Measurements from ENCODE around the gene TMEM86B.

Gene TMEM86B

GRCh38 chr19:55228403-55229031 is at the start of gene TMEM86B:
TSS of gene TMEM86B (minus strand) at chr19:55228763. CDS start at chr19:55228741, 22 bp downstream.
- no peak for DNase-seq

- DNase-seq: no peak
Observed at GRCh38 chr19:55277494-55277893, 48.9 kb upstream of the TMEM86B start.

- peak; percentile 33 to 51 for DNase-seq
Observed at GRCh38 chr19:55276720-55277430, 48.3 kb upstream of the TMEM86B start.

- peak in 1 of 2 donors; percentile 48 for DNase-seq
Observed at GRCh38 chr19:55275851-55276719, 47.5 kb upstream of the TMEM86B start.

GRCh38 chr19:55273978-55274707 is 45.6 kb upstream of the TMEM86B start:
- DNase-seq: no peak

GRCh38 chr19:55272142-55272541 is 43.6 kb upstream of the TMEM86B start:
- no peak for DNase-seq

GRCh38 chr19:55270172-55270942 is 41.8 kb upstream of the TMEM86B start:
- DNase-seq: no peak

- DNase-seq: no peak
Observed at GRCh38 chr19:55269299-55269698, 40.7 kb upstream of the TMEM86B start.

- no peak for DNase-seq
Observed at GRCh38 chr19:55266840-55267239, 38.3 kb upstream of the TMEM86B start.

- DNase-seq: no peak
Observed at GRCh38 chr19:55266404-55266803, 37.8 kb upstream of the TMEM86B start.

- no peak for DNase-seq
Observed at GRCh38 chr19:55265723-55266386, 37.3 kb upstream of the TMEM86B start.

- DNase-seq: no peak
Observed at GRCh38 chr19:55265173-55265572, 36.6 kb upstream of the TMEM86B start.

GRCh38 chr19:55264531-55264930 is 36.0 kb upstream of the TMEM86B start:
- DNase-seq: no peak

- no peak for DNase-seq
Observed at GRCh38 chr19:55262359-55262758, 33.8 kb upstream of the TMEM86B start.

GRCh38 chr19:55261671-55262126 is 33.1 kb upstream of the TMEM86B start:
- DNase-seq: no peak

GRCh38 chr19:55259540-55260210 is 31.1 kb upstream of the TMEM86B start:
- DNase-seq: no peak

GRCh38 chr19:55258828-55259539 is 30.4 kb upstream of the TMEM86B start, which contains the start of gene PPP6R1:
TSS of gene PPP6R1 (minus strand) at chr19:55259017. CDS start at chr19:55247103, 11,914 bp downstream.
- DNase-seq: peak; percentile 94 to 95

- peak; percentile 52 to 60 for DNase-seq
Observed at GRCh38 chr19:55258476-55258827, 29.9 kb upstream of the TMEM86B start.

- DNase-seq: no peak
Observed at GRCh38 chr19:55257461-55258420, 29.2 kb upstream of the TMEM86B start.
